Right atrium auricular region (tissue), 2 donors: ENCODE results near the gene SGCD. TPM values are rescaled to one million over a fixed set of nuclear protein-coding genes. Genes with fewer than 3 reads are reported as not detected.
A peak's percentile ranks its signal among the peaks of the same experiment; 100 is the strongest.

Source experiments
- DNase-seq: peaks from one replicate; pipeline ENCODE4 v3.0.0-alpha.2; 2019; ENCODE audit warnings: low spot score
- H3K27ac ChIP-seq, 2 donors: fragments of 200-600 bp; sonication (generic); 1 replicate in 1 of 2; 2 replicates in 1 of 2; pipeline ENCODE4 v1.5.1; 2016 to 2019
- H3K27me3 ChIP-seq, 2 donors: fragments of 200-600 bp; sonication (generic); one replicate each; pipeline versions ENCODE4 v1.5.1 to v1.6.0; 2017 to 2019
- H3K36me3 ChIP-seq: fragments of 200-600 bp; sonication (generic); one replicate; pipeline ENCODE4 v1.5.1; 2016
- H3K4me1 ChIP-seq, 2 donors: fragments of 200-600 bp; sonication (generic); one replicate each; pipeline versions ENCODE4 v1.5.1 to v1.6.0; 2017 to 2019
- H3K4me3 ChIP-seq, 2 donors: fragments of 200-600 bp; sonication (generic); 1 replicate in 1 of 2; 2 replicates in 1 of 2; pipeline ENCODE4 v1.5.1; 2017 to 2019; ENCODE audit warnings: mild to moderate bottlenecking in 1 of 2, moderate library complexity in 1 of 2
- H3K9me3 ChIP-seq, 2 donors: fragments of 200-600 bp; sonication (generic); one replicate each; pipeline ENCODE4 v1.5.1; 2019
- CTCF ChIP-seq, 2 donors: fragments of 200-600 bp; sonication (generic); IDR thresholded peaks; one replicate each; pipeline ENCODE4 v1.5.1; 2019; ENCODE audit warnings: antibody characterized with exemption in 2 of 2
- total RNA-seq, 2 donors: library from RNA; depleted of rRNA; stranded (reverse); fragments of >200 nt; gene quantifications; one replicate each; pipeline ENCODE4 v1.1.0, GENCODE V29; 2016

The SGCD gene
- total RNA-seq, 2 donors from 2014 or later = 56.2 to 85.1 TPM

GRCh38 chr5:156385416-156385815, 58.5 kb downstream of the SGCD start:
- Histone ChIP-seq H3K4me1 (peaks cover 0 to 21% of the 10 kb centered on the region in 2 donors), H3K4me3 (no peak overlapping the region), H3K27ac (no peak overlapping the region), H3K36me3 (no peaks in the 10 kb centered on the region), H3K27me3 (no peaks in the 10 kb centered on the region), H3K9me3 (no peaks in the 10 kb centered on the region)
- TF ChIP-seq CTCF (IDR thresholded peaks at IDR 0.05) = no peak
- DNase-seq = no peak

GRCh38 chr5:156386976-156387375, 60.0 kb downstream of the SGCD start:
- Histone ChIP-seq H3K4me1 (peaks cover 0 to 13% of the 10 kb centered on the region in 2 donors), H3K9me3 (no peaks in the 10 kb centered on the region), H3K27ac (no peak overlapping the region), H3K27me3 (no peaks in the 10 kb centered on the region), H3K4me3 (no peak overlapping the region), H3K36me3 (no peaks in the 10 kb centered on the region)
- DNase-seq = no peak
- TF ChIP-seq CTCF (IDR thresholded peaks at IDR 0.05) = no peak

- Histone ChIP-seq H3K27ac (no peak overlapping the region), H3K9me3 (no peaks in the 10 kb centered on the region), H3K27me3 (no peaks in the 10 kb centered on the region), H3K4me3 (no peak overlapping the region), H3K36me3 (no peaks in the 10 kb centered on the region), H3K4me1 (peaks cover 0 to 13% of the 10 kb centered on the region in 2 donors)
- TF ChIP-seq CTCF (IDR thresholded peaks at IDR 0.05) = no peak
- no peak for DNase-seq
These were observed 60.4 kb downstream of the SGCD start for GRCh38 chr5:156387391-156387790.

GRCh38 chr5:156388233-156388632, 61.3 kb downstream of the SGCD start:
- Histone ChIP-seq H3K9me3 (no peaks in the 10 kb centered on the region), H3K36me3 (no peaks in the 10 kb centered on the region), H3K4me3 (no peak overlapping the region), H3K27ac (peak overlapping the region in 1 of 2 donors; percentile 1), H3K4me1 (peaks cover 0 to 6% of the 10 kb centered on the region in 2 donors), H3K27me3 (no peaks in the 10 kb centered on the region)
- DNase-seq = no peak
- no peak for TF ChIP-seq CTCF (IDR thresholded peaks at IDR 0.05)

- Histone ChIP-seq H3K36me3 (no peaks in the 10 kb centered on the region), H3K27me3 (no peaks in the 10 kb centered on the region), H3K27ac (no peak overlapping the region), H3K9me3 (no peaks in the 10 kb centered on the region), H3K4me1 (peaks cover 0 to 22% of the 10 kb centered on the region in 2 donors), H3K4me3 (no peak overlapping the region)
- TF ChIP-seq CTCF (IDR thresholded peaks at IDR 0.05) = no peak
- no peak for DNase-seq
These were observed 64.2 kb downstream of the SGCD start for GRCh38 chr5:156391139-156391538.

GRCh38 chr5:156393980-156394379, 67.0 kb downstream of the SGCD start:
- DNase-seq = no peak
- Histone ChIP-seq H3K4me1 (peaks cover 0 to 47% of the 10 kb centered on the region in 2 donors), H3K27ac (peak overlapping the region in 1 of 2 donors; percentile 59), H3K9me3 (no peaks in the 10 kb centered on the region), H3K36me3 (no peaks in the 10 kb centered on the region), H3K27me3 (no peaks in the 10 kb centered on the region), H3K4me3 (no peak overlapping the region)
- TF ChIP-seq CTCF (IDR thresholded peaks at IDR 0.05) = no peak
